Testis (tissue), 3 donors: Measurements from ENCODE around the gene STIP1. TPM values are rescaled to one million over a fixed set of nuclear protein-coding genes. Genes with fewer than 3 reads are reported as not detected.
A peak's percentile ranks its signal among the peaks of the same experiment; 100 is the strongest.

Experiments used
- DNase-seq: peaks from one replicate; pipeline ENCODE4 v3.0.0-alpha.2; 2019
- H3K27ac ChIP-seq, 2 donors: fragments of 200-600 bp; sonication (generic); one replicate each; pipeline ENCODE4 v1.5.1; 2019
- H3K27me3 ChIP-seq: fragments of 200-600 bp; sonication (generic); one replicate; pipeline ENCODE4 v1.5.1; 2019
- H3K36me3 ChIP-seq: fragments of 200-600 bp; sonication (generic); one replicate; pipeline ENCODE4 v1.5.1; 2017; ENCODE audit warnings: low read depth; ENCODE audit errors: missing control alignments
- H3K4me1 ChIP-seq: fragments of 200-600 bp; sonication (generic); one replicate; pipeline ENCODE4 v1.5.1; 2019
- H3K4me3 ChIP-seq, 2 donors: fragments of 200-600 bp; sonication (generic); one replicate each; pipeline ENCODE4 v1.5.1; 2017 to 2019
- H3K9me3 ChIP-seq: fragments of 200-600 bp; sonication (generic); one replicate; pipeline ENCODE4 v1.5.1; 2017
- POLR2A ChIP-seq: fragments of 450-650 bp; IDR thresholded peaks from one replicate; pipeline ENCODE4 v1.6.1; 2017; ENCODE audit warnings: antibody characterized with exemption, mild to moderate bottlenecking, moderate library complexity
- WGBS, 2 donors: methylation state at CpG; one replicate each; pipeline ENCODE4 v1.1.5; 2018; 5-methylcytosine and 5-hydroxymethylcytosine counted together
- intact Hi-C: fragments of 100-400 bp; cut with DNase I; formaldehyde crosslinking; loops from one replicate; pipeline ENCODE4 v1.15.1; 2023; ENCODE audit warnings: low total_unique reads
- polyA plus RNA-seq: library from polyadenylated mRNA; stranded (reverse); fragments of 350-450 nt; fragmentation: Illumina TruSeq; extraction: RNeasy Lipid Tissue Mini Kit (QIAGEN cat#74804); gene quantifications from one replicate; pipeline ENCODE4 v1.2.3, GENCODE V29; 2014; ENCODE audit warnings: low read depth, low replicate concordance; ENCODE audit not compliant: insufficient read depth
- total RNA-seq, 2 donors: library from RNA; depleted of rRNA; stranded (reverse); fragments of >200 nt; gene quantifications; one replicate each; pipeline ENCODE4 v1.2.3, GENCODE V29; 2016
- TF ChIP-seq, protein P1 (sequence below), 3 experiments: fragments of 450-650 bp in 2 of 3; fragments of 200-600 bp in 1 of 3; sonication (generic) in 1 of 3; IDR thresholded peaks; one replicate each; pipeline ENCODE4 v1.5.1; 2016 to 2019; ENCODE audit warnings: antibody characterized with exemption in 3 of 3, mild to moderate bottlenecking in 2 of 3, moderate library complexity in 1 of 3

Gene STIP1
- total and polyA plus RNA-seq, 3 donors from 2014 or later = 221 to 267 (median 247) TPM

DNA sequence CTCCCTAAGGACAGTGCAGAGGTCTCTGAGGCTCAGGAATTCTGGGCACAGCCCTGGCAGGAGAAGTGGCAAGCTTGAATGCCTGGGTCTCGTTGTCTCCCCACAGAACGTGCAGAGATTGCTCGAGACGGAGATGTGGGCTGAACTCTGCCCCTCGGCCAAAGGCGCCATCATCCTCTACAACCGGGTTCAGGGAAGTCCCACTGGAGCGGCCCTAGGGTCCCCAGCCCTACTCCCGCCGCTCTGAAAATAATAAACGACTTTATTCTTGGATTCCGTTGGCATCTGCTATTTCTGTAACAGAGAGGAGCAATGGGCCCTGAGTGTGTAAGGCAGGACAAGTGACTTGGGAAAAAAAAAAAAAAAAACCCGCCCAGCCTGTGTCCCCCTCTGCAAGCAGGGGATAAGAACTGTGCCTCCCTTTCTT is 43.8 kb downstream of the STIP1 start:
- TF ChIP-seq POLR2A = no peak
- TF ChIP-seq, protein P1, sequence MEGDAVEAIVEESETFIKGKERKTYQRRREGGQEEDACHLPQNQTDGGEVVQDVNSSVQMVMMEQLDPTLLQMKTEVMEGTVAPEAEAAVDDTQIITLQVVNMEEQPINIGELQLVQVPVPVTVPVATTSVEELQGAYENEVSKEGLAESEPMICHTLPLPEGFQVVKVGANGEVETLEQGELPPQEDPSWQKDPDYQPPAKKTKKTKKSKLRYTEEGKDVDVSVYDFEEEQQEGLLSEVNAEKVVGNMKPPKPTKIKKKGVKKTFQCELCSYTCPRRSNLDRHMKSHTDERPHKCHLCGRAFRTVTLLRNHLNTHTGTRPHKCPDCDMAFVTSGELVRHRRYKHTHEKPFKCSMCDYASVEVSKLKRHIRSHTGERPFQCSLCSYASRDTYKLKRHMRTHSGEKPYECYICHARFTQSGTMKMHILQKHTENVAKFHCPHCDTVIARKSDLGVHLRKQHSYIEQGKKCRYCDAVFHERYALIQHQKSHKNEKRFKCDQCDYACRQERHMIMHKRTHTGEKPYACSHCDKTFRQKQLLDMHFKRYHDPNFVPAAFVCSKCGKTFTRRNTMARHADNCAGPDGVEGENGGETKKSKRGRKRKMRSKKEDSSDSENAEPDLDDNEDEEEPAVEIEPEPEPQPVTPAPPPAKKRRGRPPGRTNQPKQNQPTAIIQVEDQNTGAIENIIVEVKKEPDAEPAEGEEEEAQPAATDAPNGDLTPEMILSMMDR (IDR thresholded peaks at IDR 0.05) = no peak
- Histone ChIP-seq H3K9me3 (no peaks in the 10 kb centered on the region), H3K27me3 (no peaks in the 10 kb centered on the region), H3K27ac (peak overlapping the region; percentile 85 to 98), H3K4me1 (peaks cover 41% of the 10 kb centered on the region), H3K36me3 (no peaks in the 10 kb centered on the region), H3K4me3 (peak overlapping the region; percentile 73 to 74)
- no peak for DNase-seq
- intact Hi-C loops = no loop called here
- 8 to 31% methylated on average over 12 to 13 of the region's 13 CpGs for WGBS, 2 donors

DNA sequence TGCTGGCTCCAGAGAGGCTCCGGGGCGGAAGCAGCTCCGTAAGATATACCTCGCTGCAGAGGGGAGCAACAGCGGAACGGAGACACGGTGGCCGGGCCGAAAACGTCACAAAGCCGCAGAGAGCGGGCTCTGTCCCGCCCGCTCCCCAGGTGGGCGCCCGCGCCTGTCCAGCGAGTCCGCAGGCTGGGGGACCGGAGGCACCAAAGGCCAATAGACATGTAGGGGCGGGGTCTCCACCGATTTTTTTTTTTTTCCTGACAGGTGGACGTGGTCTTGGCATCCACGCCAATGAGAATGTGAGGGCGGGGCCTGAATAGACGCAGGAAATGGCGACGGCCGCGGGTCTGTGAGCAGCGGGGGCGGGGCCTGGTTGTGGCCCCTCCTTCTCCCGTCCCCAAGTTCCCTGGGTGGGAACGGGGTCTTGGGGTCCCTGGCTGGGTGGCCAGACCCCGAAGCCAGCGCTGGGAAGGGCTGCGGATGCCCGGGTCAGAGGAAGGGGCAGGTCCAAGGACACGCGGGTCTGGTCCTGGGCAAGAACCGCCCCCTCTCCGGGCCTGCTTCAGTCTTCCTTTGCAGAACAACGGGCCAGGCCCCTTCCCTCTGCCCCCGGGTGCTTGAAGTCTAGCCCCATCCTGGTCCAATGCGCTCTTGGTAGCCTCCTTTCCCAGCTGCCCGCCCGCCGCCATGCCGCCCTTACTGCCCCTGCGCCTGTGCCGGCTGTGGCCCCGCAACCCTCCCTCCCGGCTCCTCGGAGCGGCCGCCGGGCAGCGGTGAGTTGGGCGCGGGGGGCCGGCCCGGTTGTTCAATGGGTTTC is 44.4 kb downstream of the STIP1 start, which contains the start of gene DNAJC4:
TSS of gene DNAJC4 (plus strand) at position 378 of the 814 bp plus-strand sequence. CDS start at position 685, 307 bp downstream.
- peak; percentile 98 for DNase-seq
- H3K27me3 ChIP-seq = no peaks in the 10 kb centered on the region
- peak within 1 kb of the TSS; percentile 73 to 74 for H3K4me3 ChIP-seq
- intact Hi-C loops = no loop called here
- 0% methylated on average over 40 to 62 of the region's 62 CpGs for WGBS, 2 donors
- peaks cover 40% of the 10 kb centered on the region for H3K4me1 ChIP-seq
- peak within 1 kb of the TSS; percentile 85 to 98 for H3K27ac ChIP-seq
- TF ChIP-seq, protein P1 (IDR thresholded peaks at IDR 0.05) = no peak
- TF ChIP-seq POLR2A = no peak
- H3K36me3 ChIP-seq = no peaks in the 10 kb centered on the region
- H3K9me3 ChIP-seq = no peaks in the 10 kb centered on the region

DNA sequence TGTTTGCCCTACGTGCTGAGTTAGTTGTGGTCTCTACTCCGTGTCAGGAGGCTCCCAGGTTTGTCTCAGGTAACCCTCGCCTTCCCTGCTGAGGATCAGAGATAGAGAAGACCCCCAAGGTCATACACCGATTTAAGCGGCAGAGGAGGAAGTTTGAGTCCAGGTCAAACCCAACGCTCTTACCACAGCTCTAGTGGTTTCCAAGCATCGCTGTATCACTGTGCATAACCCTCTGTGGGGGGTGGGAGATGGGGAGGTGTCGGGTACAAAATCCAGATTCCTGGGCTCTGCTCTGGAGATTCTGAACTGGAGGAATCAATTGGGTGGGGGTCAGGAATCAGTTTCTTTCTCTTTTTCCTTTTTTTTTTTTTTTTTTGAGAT is 45.0 kb downstream of the STIP1 start:
- H3K9me3 ChIP-seq = no peaks in the 10 kb centered on the region
- H3K27ac ChIP-seq = peak overlapping the region; percentile 85 to 98
- no peaks in the 10 kb centered on the region for H3K36me3 ChIP-seq
- intact Hi-C loops = no loop called here
- 9 to 10% methylated on average over 7 to 8 of the region's 8 CpGs for WGBS, 2 donors
- H3K4me1 ChIP-seq = peaks cover 41% of the 10 kb centered on the region
- H3K27me3 ChIP-seq = no peaks in the 10 kb centered on the region
- DNase-seq = no peak
- no peak for TF ChIP-seq POLR2A
- TF ChIP-seq, protein P1 (IDR thresholded peaks at IDR 0.05) = no peak
- H3K4me3 ChIP-seq = peak overlapping the region; percentile 73 to 74

DNA sequence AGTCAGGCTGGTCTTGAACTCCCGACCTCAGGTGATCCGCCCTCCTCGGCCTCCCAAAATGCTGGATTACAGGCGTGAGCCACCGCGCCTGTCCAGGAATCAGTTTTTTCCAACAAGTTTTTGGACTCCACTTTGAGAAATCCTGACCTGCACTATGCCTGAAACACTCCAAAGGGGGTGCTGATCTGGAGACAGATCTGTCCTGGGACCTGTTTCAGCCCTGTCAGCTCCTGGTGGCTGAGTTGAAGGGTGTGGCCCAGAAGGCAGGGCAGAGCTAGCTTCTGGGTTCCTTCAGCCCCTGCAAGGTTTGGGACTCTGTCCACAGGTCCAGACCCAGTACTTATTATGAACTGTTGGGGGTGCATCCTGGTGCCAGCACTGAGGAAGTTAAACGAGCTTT is 45.6 kb downstream of the STIP1 start:
- 83 to 88% methylated on average over 7 of the region's 7 CpGs for WGBS, 2 donors
- peaks cover 40% of the 10 kb centered on the region for H3K4me1 ChIP-seq
- TF ChIP-seq POLR2A = no peak
- TF ChIP-seq, protein P1 (IDR thresholded peaks at IDR 0.05) = no peak

More for the DNA sequence above, 45.6 kb downstream of the STIP1 start:
- no peaks in the 10 kb centered on the region for H3K9me3 ChIP-seq
- no peak for DNase-seq
- H3K27ac ChIP-seq = no peak overlapping the region
- no peak overlapping the region for H3K4me3 ChIP-seq
- no peaks in the 10 kb centered on the region for H3K36me3 ChIP-seq
- intact Hi-C loops = no loop called here
- no peaks in the 10 kb centered on the region for H3K27me3 ChIP-seq
